OCI-LY3 (cell line): Measurements from ENCODE around the gene LOC101059915.
"Not testable (repeated sequence)": the region's sequence is repeated elsewhere in the genome, so short reads cannot be mapped to it uniquely, and the experiment has no call there.

ENCODE experiments used
- H2AFZ ChIP-seq: fragments of 200-600, 300-600 bp; shearing (Covaris generic); 2 replicates; pipeline ENCODE4 v1.6.0; 2014; ENCODE audit warnings: antibody characterized with exemption, low read depth, low read length
- H3K27ac ChIP-seq: fragments of 200-600, 300-600 bp; sonication (generic); 2 replicates; pipeline ENCODE4 v1.5.1; 2014; ENCODE audit warnings: mild to moderate bottlenecking, low read length, moderate library complexity, mixed read lengths
- H3K27me3 ChIP-seq: fragments of 200-600, 300-600 bp; sonication (generic); 2 replicates; pipeline ENCODE4 v1.6.1; 2014; ENCODE audit warnings: low read depth, low read length, mixed read lengths
- H3K36me3 ChIP-seq: fragments of 200-600, 300-600 bp; sonication (generic); replicated peaks from 2 replicates; pipeline ENCODE3; 2014; ENCODE audit warnings: low read depth, low read length, mixed read lengths
- H3K4me1 ChIP-seq: fragments of 300-600, 200-600 bp; sonication (generic); 2 replicates; pipeline ENCODE4 v1.6.1; 2014; ENCODE audit warnings: low read length, mixed read lengths
- H3K4me2 ChIP-seq: fragments of 200-600, 300-600 bp; sonication (generic); 2 replicates; pipeline ENCODE4 v1.6.1; 2014; ENCODE audit warnings: low read length, mixed read lengths
- H3K4me3 ChIP-seq: fragments of 300-600, 200-600 bp; sonication (generic); 2 replicates; pipeline ENCODE4 v1.5.1; 2014; ENCODE audit warnings: antibody characterized with exemption, mild to moderate bottlenecking, low read length, moderate library complexity
- H3K79me2 ChIP-seq: fragments of 300-600, 200-600 bp; shearing (Covaris generic); 2 replicates; pipeline ENCODE4 v1.6.1; 2014; ENCODE audit warnings: mild to moderate bottlenecking, low read length, mixed read lengths
- H3K9ac ChIP-seq: fragments of 300-600, 200-600 bp; shearing (Covaris generic); 2 replicates; pipeline ENCODE4 v1.6.0; 2014; ENCODE audit warnings: mild to moderate bottlenecking, low read length, moderate library complexity
- H3K9me3 ChIP-seq: fragments of 200-600, 300-600 bp; shearing (Covaris generic); 2 replicates; pipeline ENCODE4 v1.6.1; 2014; ENCODE audit warnings: low read length, mixed read lengths; ENCODE audit not compliant: insufficient read depth
- H4K20me1 ChIP-seq: fragments of 200-600, 300-600 bp; sonication (generic); 2 replicates; pipeline ENCODE4 v1.6.1; 2016; ENCODE audit warnings: low read length, mixed read lengths; ENCODE audit not compliant: insufficient read depth
- EZH2phosphoT487 ChIP-seq: fragments of 200-600 bp; shearing (Covaris generic); IDR thresholded peaks from 2 replicates; pipeline ENCODE4 v1.6.1; 2018; ENCODE audit warnings: antibody characterized with exemption, mixed run types, low read depth
- TF ChIP-seq, protein P1 (sequence below): fragments of 200-600, 300-600 bp; sonication (generic); IDR thresholded peaks from 2 replicates; pipeline ENCODE4 v1.5.1; 2014; ENCODE audit warnings: antibody characterized with exemption, low read length, low read depth

LOC101059915 gene

DNA sequence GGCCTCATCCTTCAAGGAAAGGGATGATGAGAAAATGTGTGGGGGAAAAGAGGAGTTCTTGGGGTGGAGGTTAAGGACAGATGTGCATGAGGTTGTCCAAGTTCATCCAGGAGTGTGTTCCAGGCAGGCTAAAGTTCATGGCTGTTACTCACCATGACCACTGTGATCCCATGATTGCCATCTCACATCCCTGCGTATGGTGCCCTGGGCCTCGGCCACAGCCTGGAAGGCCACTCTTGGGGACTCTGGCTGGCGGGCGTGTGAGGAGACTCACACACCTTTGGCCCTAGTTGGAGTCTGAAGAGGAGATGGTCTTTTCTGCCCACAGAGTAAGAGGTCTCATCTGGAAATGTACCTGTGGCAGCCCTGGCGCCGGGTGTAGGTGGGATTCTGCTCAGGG is 7.4 kb upstream of the LOC101059915 start:
- no peaks in the 10 kb centered on the region for H3K27me3 ChIP-seq
- no peak overlapping the region for H3K4me2 ChIP-seq
- no peaks in the 10 kb centered on the region for H3K79me2 ChIP-seq
- no peak overlapping the region for H3K9ac ChIP-seq
- no peaks in the 10 kb centered on the region for H3K9me3 ChIP-seq
- no peaks in the 10 kb centered on the region for H4K20me1 ChIP-seq
- H3K36me3 ChIP-seq: no peaks in the 10 kb centered on the region
- no peak overlapping the region for H3K27ac ChIP-seq
- H2AFZ ChIP-seq: no peak overlapping the region
- no peak overlapping the region for H3K4me3 ChIP-seq
- H3K4me1 ChIP-seq: peaks cover 22% of the 10 kb centered on the region
- no peak for TF ChIP-seq EZH2phosphoT487
- TF ChIP-seq, protein P1, sequence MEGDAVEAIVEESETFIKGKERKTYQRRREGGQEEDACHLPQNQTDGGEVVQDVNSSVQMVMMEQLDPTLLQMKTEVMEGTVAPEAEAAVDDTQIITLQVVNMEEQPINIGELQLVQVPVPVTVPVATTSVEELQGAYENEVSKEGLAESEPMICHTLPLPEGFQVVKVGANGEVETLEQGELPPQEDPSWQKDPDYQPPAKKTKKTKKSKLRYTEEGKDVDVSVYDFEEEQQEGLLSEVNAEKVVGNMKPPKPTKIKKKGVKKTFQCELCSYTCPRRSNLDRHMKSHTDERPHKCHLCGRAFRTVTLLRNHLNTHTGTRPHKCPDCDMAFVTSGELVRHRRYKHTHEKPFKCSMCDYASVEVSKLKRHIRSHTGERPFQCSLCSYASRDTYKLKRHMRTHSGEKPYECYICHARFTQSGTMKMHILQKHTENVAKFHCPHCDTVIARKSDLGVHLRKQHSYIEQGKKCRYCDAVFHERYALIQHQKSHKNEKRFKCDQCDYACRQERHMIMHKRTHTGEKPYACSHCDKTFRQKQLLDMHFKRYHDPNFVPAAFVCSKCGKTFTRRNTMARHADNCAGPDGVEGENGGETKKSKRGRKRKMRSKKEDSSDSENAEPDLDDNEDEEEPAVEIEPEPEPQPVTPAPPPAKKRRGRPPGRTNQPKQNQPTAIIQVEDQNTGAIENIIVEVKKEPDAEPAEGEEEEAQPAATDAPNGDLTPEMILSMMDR: no peak

DNA sequence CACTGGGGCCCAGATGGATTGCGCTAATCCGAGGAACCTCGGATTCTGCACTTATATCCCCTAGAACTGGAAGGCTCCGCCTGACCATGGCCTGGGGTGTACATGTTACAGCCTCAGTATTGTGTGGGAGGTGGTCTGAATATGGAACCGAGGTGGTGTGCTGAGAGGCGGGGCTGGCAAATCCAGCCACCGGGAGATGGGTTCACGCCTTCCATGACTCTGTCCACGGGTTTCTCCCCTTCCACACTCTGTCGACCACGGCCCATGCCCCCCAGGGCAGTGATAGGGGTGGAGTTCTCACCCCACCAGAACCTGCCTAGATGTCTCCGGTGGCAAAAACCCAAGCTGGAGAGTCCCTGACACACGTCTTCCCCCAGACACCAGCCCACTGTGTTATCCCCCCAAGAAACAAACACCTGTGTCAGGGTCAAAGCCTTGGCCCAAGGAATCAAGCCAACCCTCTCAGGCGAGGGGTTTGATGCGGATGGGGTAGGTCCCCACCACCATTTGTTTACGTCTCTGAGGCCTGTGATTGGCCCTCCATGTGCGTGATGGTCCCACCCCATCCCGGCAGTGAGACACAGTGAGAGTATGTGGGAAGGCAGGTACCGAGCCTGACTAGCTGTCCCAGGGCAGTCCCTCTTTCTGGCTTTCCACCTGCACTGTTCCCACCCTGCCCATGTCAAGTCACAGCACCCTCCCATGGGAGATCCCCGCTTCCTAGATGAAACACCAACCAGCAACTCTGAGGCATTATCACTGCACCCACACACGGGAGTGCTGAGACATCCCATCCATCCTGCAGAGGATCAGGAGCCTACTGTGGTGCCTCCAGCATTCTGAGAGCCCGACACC is 6.6 kb upstream of the LOC101059915 start:
- Histone ChIP-seq H3K4me1 (peaks cover 22% of the 10 kb centered on the region), H4K20me1 (no peaks in the 10 kb centered on the region), H3K27ac (no peak overlapping the region), H2AFZ (no peak overlapping the region), H3K9ac (no peak overlapping the region), H3K27me3 (no peaks in the 10 kb centered on the region), H3K4me2 (no peak overlapping the region), H3K79me2 (no peaks in the 10 kb centered on the region), H3K4me3 (no peak overlapping the region), H3K36me3 (no peaks in the 10 kb centered on the region), H3K9me3 (no peaks in the 10 kb centered on the region)
- no peak for TF ChIP-seq EZH2phosphoT487
- TF ChIP-seq, protein P1: no peak

DNA sequence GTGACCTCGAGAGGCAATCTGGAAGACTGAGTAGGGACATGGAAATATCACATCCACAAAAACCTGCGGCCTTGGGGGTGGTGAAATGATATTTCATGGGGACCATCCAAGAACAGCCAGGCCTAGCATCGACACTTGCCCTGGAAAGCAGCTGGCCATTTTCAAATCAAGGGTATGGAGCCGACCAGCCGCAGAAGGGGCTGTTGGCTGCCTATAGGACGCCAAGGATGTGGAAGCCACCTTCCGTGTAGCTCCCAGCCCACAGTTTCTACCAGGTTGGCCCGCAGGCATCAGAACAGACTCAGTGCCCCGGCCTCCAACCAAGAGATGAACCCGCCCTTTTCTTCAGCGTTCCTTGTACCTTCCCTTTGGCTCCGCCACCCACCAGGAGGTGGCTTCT is 5.4 kb upstream of the LOC101059915 start:
- Histone ChIP-seq H4K20me1 (no peaks in the 10 kb centered on the region), H3K79me2 (no peaks in the 10 kb centered on the region), H3K27ac (no peak overlapping the region), H3K36me3 (no peaks in the 10 kb centered on the region), H3K9me3 (no peaks in the 10 kb centered on the region), H3K4me2 (no peak overlapping the region), H3K9ac (no peak overlapping the region), H3K27me3 (no peaks in the 10 kb centered on the region), H2AFZ (no peak overlapping the region), H3K4me1 (peaks cover 22% of the 10 kb centered on the region), H3K4me3 (no peak overlapping the region)
- TF ChIP-seq EZH2phosphoT487: no peak
- TF ChIP-seq, protein P1: no peak

DNA sequence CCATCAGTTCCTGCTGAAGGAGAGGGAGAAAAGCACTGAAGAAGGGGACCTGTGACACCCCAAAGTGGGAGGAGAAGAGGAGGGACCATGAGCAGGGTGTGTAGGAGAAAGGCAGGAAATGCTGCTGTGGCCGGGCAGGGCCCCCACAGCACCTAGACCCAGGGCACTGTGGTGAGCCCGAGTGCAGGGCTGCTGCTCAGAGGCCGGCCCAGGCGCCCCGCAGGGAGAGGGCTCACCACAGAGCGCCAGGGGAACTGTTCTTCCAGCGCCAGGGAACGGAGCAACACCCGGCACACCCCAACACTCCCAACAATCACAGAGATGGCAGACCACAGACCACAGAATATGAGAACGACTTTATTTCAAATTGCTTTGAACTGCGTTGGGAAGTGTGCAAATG is 4.7 kb upstream of the LOC101059915 start:
- peak overlapping the region; percentile 49; the same call in 1 of the 2 replicates for H3K27ac ChIP-seq
- not testable (repeated sequence) for H3K79me2 ChIP-seq, H3K9me3 ChIP-seq, H3K27me3 ChIP-seq, H3K36me3 ChIP-seq, H4K20me1 ChIP-seq, H2AFZ ChIP-seq
- peak overlapping the region; percentile 19; the same call in 1 of the 2 replicates for H3K9ac ChIP-seq
- peak overlapping the region; percentile 15; the same call in 1 of the 2 replicates for H3K4me3 ChIP-seq
- H3K4me1 ChIP-seq: peaks cover 22% of the 10 kb centered on the region
- H3K4me2 ChIP-seq: peak overlapping the region; percentile 38; the same call in 1 of the 2 replicates

DNA sequence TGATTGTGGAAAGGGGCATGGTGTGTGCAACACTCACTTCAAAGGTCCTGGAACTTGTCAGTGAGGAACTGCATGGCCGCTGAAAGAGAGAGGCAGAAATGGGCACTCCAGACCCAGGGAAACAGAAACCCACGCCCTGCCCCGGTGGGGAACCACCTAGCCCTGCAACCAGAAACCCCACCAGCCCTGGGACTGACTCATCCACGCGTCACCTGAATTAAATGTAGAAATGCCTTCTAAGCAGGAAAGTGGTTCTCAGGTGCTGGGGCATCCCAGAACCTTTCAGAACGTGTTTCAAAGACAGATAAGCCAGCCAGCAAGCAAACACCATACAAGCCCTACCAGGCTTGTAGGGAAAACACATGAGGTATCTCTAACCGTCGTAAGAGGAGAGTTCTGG is 4.1 kb upstream of the LOC101059915 start:
- not testable (repeated sequence) for H3K27me3 ChIP-seq, H3K36me3 ChIP-seq
- H3K27ac ChIP-seq: peak overlapping the region; percentile 80

More for the DNA sequence above, 4.1 kb upstream of the LOC101059915 start:
- H3K9me3 ChIP-seq, H3K79me2 ChIP-seq, H4K20me1 ChIP-seq, H2AFZ ChIP-seq: not testable (repeated sequence)
- peaks cover 22% of the 10 kb centered on the region for H3K4me1 ChIP-seq
- H3K4me2 ChIP-seq: peak overlapping the region; percentile 79
- H3K9ac ChIP-seq: peak overlapping the region; percentile 63; the same call in 1 of the 2 replicates
- peak overlapping the region; percentile 61; the same call in 1 of the 2 replicates for H3K4me3 ChIP-seq
